Pancreas (tissue), 10 donors: Measurements from ENCODE around the gene FGF12. TPM values are rescaled to one million over a fixed set of nuclear protein-coding genes. Genes with fewer than 3 reads are reported as not detected.

ENCODE experiments used
- ATAC-seq, 4 donors: fragments of 200-7000 bp; cut with Tn5 transposase; one replicate each; pipeline versions ENCODE4 v1.8.0 to v1.9.1; 2020; ENCODE audit warnings: mild to moderate bottlenecking in 4 of 4, moderate library complexity in 4 of 4
- DNase-seq, 6 donors: peaks; one replicate each; pipeline ENCODE4 v3.0.0-alpha.2; 2020
- FAIRE-seq: peaks from 2 replicates; lab custom pipeline; 2012; peaks lifted over from hg19 to GRCh38; lab: Jason Lieb, UNC
- H3K27ac ChIP-seq, 4 donors: fragments of 200-600 bp; sonication (generic); 1 replicate in 3 of 4; 2 replicates in 1 of 4; pipeline versions ENCODE4 v1.5.0 to v1.8.0; 2020
- H3K27me3 ChIP-seq, 4 donors: fragments of 200-600 bp; one replicate each; pipeline ENCODE4 v1.8.0; 2021
- H3K36me3 ChIP-seq, 3 donors: fragments of 200-600 bp; sonication (generic) in 1 of 3; one replicate each; pipeline versions ENCODE4 v1.5.0 to v1.8.0; 2020 to 2021
- H3K4me1 ChIP-seq, 3 donors: fragments of 200-600 bp; one replicate each; pipeline ENCODE4 v1.8.0; 2021
- H3K4me3 ChIP-seq, 4 donors: fragments of 200-600 bp; sonication (generic) in 2 of 4; one replicate each; pipeline versions ENCODE4 v1.5.0 to v1.8.0; 2020 to 2021
- H3K9me3 ChIP-seq, 4 donors: fragments of 200-600 bp; one replicate each; pipeline ENCODE4 v1.8.0; 2021
- CTCF ChIP-seq, 4 donors: fragments of 200-600 bp; sonication (generic) in 3 of 4; IDR thresholded peaks; one replicate each; pipeline versions ENCODE4 v1.5.0 to v1.8.0; 2021; ENCODE audit warnings: antibody characterized with exemption in 4 of 4
- WGBS, 2 donors: extraction: QIAGEN DNeasy Blood & Tissue Kit; methylation state at CpG; one replicate each; pipeline ENCODE4 v1.1.7; 2013; 5-methylcytosine and 5-hydroxymethylcytosine counted together
- intact Hi-C, 3 donors: fragments of 100-400 bp; cut with DNase I; formaldehyde crosslinking; loops; one replicate each; pipeline versions ENCODE4 v1.11.1 to v1.14.2; 2022
- polyA plus RNA-seq, 2 donors: library from polyadenylated mRNA; stranded (reverse); fragments of 200-250 nt; gene quantifications; one replicate each; pipeline ENCODE4 v1.2.3, GENCODE V29; 2013
- total RNA-seq, 6 donors: library from RNA; stranded (reverse); fragmentation: NEBNext Ultra II Directional in 4 of 6; extraction: Animal tissue kit (Norgen Biotek cat#: 25700) in 4 of 6; gene quantifications; one replicate each; pipeline versions ENCODE4 v1.2.1 to v1.2.4, GENCODE V29; 2021 to 2023
- donor health status: healthy with polysubstance abuse.
- donor health status: DM: no; HTN: no; CAD: no; lungs with moderate emphysema.
- donor health status: DM: no; HTN: no; CAD: no.
- donor health status: control.
- donor health status: control.
- donor health status: Bipolar disorder and iron deficiency.
- donor health status: DM: yes; HTN: yes; CAD: no.
- donor health status: DM: no; HTN: no; CAD: no.
- donor health status: DM: no; HTN: no; CAD: no.
- donor health status: DM: yes; HTN: yes; CAD: no.

Gene FGF12
- total and polyA plus RNA-seq, 8 donors = 3.6 to 8.6 (median 6.4) TPM

- Histone ChIP-seq H3K36me3 (no peaks in the 10 kb centered on the region), H3K4me1 (no peaks in the 10 kb centered on the region), H3K4me3 (no peak overlapping the region), H3K27ac (no peak overlapping the region), H3K27me3 (no peaks in the 10 kb centered on the region), H3K9me3 (no peaks in the 10 kb centered on the region)
- FAIRE-seq = no peak
- TF ChIP-seq CTCF (IDR thresholded peaks at IDR 0.05) = no peak
- no peak for ATAC-seq
- intact Hi-C loops = no loop called here
- WGBS, 2 donors = 47 to 78% methylated on average over 1 of the region's 1 CpG
- no peak for DNase-seq
Observed at GRCh38 chr3:192171213-192171612, 556.1 kb downstream of the FGF12 start.

- Histone ChIP-seq H3K4me1 (no peaks in the 10 kb centered on the region), H3K27me3 (no peaks in the 10 kb centered on the region), H3K4me3 (no peak overlapping the region), H3K27ac (no peak overlapping the region), H3K9me3 (no peaks in the 10 kb centered on the region), H3K36me3 (no peaks in the 10 kb centered on the region)
- FAIRE-seq = no peak
- 63 to 65% methylated on average over 3 of the region's 3 CpGs for WGBS, 2 donors
- ATAC-seq = no peak
- no peak for DNase-seq
- intact Hi-C loops = no loop called here
- TF ChIP-seq CTCF (IDR thresholded peaks at IDR 0.05) = no peak
Observed at GRCh38 chr3:192170659-192171058, 556.7 kb downstream of the FGF12 start.

- intact Hi-C loops = no loop called here
- H3K4me1 ChIP-seq = no peaks in the 10 kb centered on the region
- ATAC-seq (no peak), DNase-seq (no peak), FAIRE-seq (no peak)
- no peaks in the 10 kb centered on the region for H3K27me3 ChIP-seq
- H3K36me3 ChIP-seq = no peaks in the 10 kb centered on the region
- no peaks in the 10 kb centered on the region for H3K9me3 ChIP-seq
- no peak overlapping the region for H3K27ac ChIP-seq
- no peak for TF ChIP-seq CTCF (IDR thresholded peaks at IDR 0.05)
- WGBS, 2 donors = 90 to 91% methylated on average over 6 of the region's 6 CpGs
- no peak overlapping the region for H3K4me3 ChIP-seq
Observed at GRCh38 chr3:192170031-192170430, 557.3 kb downstream of the FGF12 start.

GRCh38 chr3:192169332-192169915, 557.9 kb downstream of the FGF12 start:
- TF ChIP-seq CTCF (IDR thresholded peaks at IDR 0.05) = no peak
- peak in 1 of 4 donors; percentile 44 for ATAC-seq

GRCh38 chr3:192168202-192168601, 559.1 kb downstream of the FGF12 start:
- H3K27ac ChIP-seq = no peak overlapping the region
- ATAC-seq (no peak), FAIRE-seq (no peak), DNase-seq (no peak)
- no peaks in the 10 kb centered on the region for H3K27me3 ChIP-seq
- no peaks in the 10 kb centered on the region for H3K36me3 ChIP-seq
- no peaks in the 10 kb centered on the region for H3K4me1 ChIP-seq
- H3K9me3 ChIP-seq = no peaks in the 10 kb centered on the region
- no peak overlapping the region for H3K4me3 ChIP-seq
- no peak for TF ChIP-seq CTCF (IDR thresholded peaks at IDR 0.05)
- intact Hi-C loops = no loop called here

More at GRCh38 chr3:192169332-192169915, 557.9 kb downstream of the FGF12 start:
- FAIRE-seq (no peak), DNase-seq (no peak)
- Histone ChIP-seq H3K27me3 (no peaks in the 10 kb centered on the region), H3K4me1 (no peaks in the 10 kb centered on the region), H3K36me3 (no peaks in the 10 kb centered on the region), H3K4me3 (no peak overlapping the region), H3K27ac (no peak overlapping the region), H3K9me3 (no peaks in the 10 kb centered on the region)
- WGBS, 2 donors = 70 to 79% methylated on average over 4 of the region's 4 CpGs
- intact Hi-C loops = no loop called here
